Neural cell (in vitro differentiated cells): ENCODE data around the gene RTN4R. TPM values are rescaled to one million over a fixed set of nuclear protein-coding genes. Genes with fewer than 3 reads are reported as not detected.

Experiments
- H2AFZ ChIP-seq: fragments of 200-600, 300-800 bp; sonication (generic), shearing (Covaris generic); 2 replicates; pipeline ENCODE4 v1.6.0; 2014; ENCODE audit warnings: low read depth, mild to moderate bottlenecking, antibody characterized with exemption, low read length, moderate library complexity
- H3F3A ChIP-seq: fragments of 200-600 bp; shearing (Covaris generic); 2 replicates; pipeline ENCODE4 v1.6.1; 2016; ENCODE audit warnings: mild to moderate bottlenecking, moderate library complexity, mixed read lengths, antibody characterized with exemption, low read length; ENCODE audit not compliant: insufficient read depth, poor library complexity, severe bottlenecking
- H3K27ac ChIP-seq: fragments of 200-600, 300-800 bp; sonication (generic), shearing (Covaris generic); 2 replicates; pipeline ENCODE4 v1.5.1; 2014; ENCODE audit warnings: mild to moderate bottlenecking, low read length, moderate library complexity
- H3K27me3 ChIP-seq: fragments of 300-800, 200-600 bp; sonication (generic), shearing (Covaris generic); 2 replicates; pipeline ENCODE4 v1.6.0; 2014; ENCODE audit warnings: mild to moderate bottlenecking, low read depth, low read length, moderate library complexity; ENCODE audit not compliant: insufficient read depth
- H3K36me3 ChIP-seq: fragments of 300-800, 200-600 bp; sonication (generic), shearing (Covaris generic); 2 replicates; pipeline ENCODE4 v1.5.1; 2014; ENCODE audit warnings: mild to moderate bottlenecking, antibody characterized with exemption, low read length, moderate library complexity; ENCODE audit not compliant: insufficient read depth
- H3K4me2 ChIP-seq: fragments of 300-800, 200-600 bp; sonication (generic), shearing (Covaris generic); 2 replicates; pipeline ENCODE4 v1.6.0; 2014; ENCODE audit warnings: mild to moderate bottlenecking, low read length
- H3K4me3 ChIP-seq: fragments of 300-800, 200-600 bp; sonication (generic), shearing (Covaris generic); 2 replicates; pipeline ENCODE4 v1.5.1; 2014; ENCODE audit warnings: mild to moderate bottlenecking, low read length, moderate library complexity
- H3K79me2 ChIP-seq: fragments of 200-600 bp; shearing (Covaris generic); replicated peaks from 2 replicates; pipeline ENCODE4 v1.6.0; 2014; ENCODE audit warnings: mild to moderate bottlenecking, low read length, moderate library complexity; ENCODE audit not compliant: insufficient read depth
- H3K9ac ChIP-seq: fragments of 300-800, 200-600 bp; sonication (generic), shearing (Covaris generic); 2 replicates; pipeline ENCODE4 v1.6.1; 2016; ENCODE audit warnings: mild to moderate bottlenecking, low read length, mixed read lengths
- H3K9me2 ChIP-seq: fragments of 200-600 bp; shearing (Covaris generic); 2 replicates; pipeline ENCODE4 v1.6.1; 2016; ENCODE audit warnings: mild to moderate bottlenecking, low read length, mixed read lengths; ENCODE audit not compliant: insufficient read depth
- H3K9me3 ChIP-seq: fragments of 200-600, 300-800 bp; sonication (generic), shearing (Covaris generic); 2 replicates; pipeline ENCODE4 v1.6.1; 2016; ENCODE audit warnings: mild to moderate bottlenecking, mixed run types, low read length, moderate library complexity, mixed read lengths
- H4K20me1 ChIP-seq: fragments of 200-600 bp; shearing (Covaris generic); 2 replicates; pipeline ENCODE4 v1.6.1; 2016; ENCODE audit warnings: mild to moderate bottlenecking, mixed run types; ENCODE audit not compliant: insufficient read depth
- EP300 ChIP-seq: fragments of 450-650 bp; conservative IDR thresholded peaks from 2 replicates; pipeline ENCODE4 v1.6.1; 2014; ENCODE audit warnings: antibody characterized with exemption, mild to moderate bottlenecking, moderate library complexity; ENCODE audit not compliant: poor library complexity, severe bottlenecking
- EZH2 ChIP-seq: fragments of 200-600, 300-800 bp; shearing (Covaris generic), sonication (generic); IDR thresholded peaks from 2 replicates; pipeline ENCODE4 v1.6.1; 2014; ENCODE audit warnings: antibody characterized with exemption, low read length, borderline replicate concordance, mild to moderate bottlenecking; ENCODE audit not compliant: insufficient read depth, poor library complexity, severe bottlenecking
- MXI1 ChIP-seq: fragments of 450-650 bp; conservative IDR thresholded peaks from 2 replicates; pipeline ENCODE4 v1.6.1; 2014; ENCODE audit warnings: antibody characterized with exemption, mild to moderate bottlenecking; ENCODE audit not compliant: poor library complexity, severe bottlenecking
- POLR2AphosphoS5 ChIP-seq: IDR thresholded peaks from 2 replicates; pipeline ENCODE4 v1.6.1; 2012
- RAD21 ChIP-seq: fragments of 450-650 bp; conservative IDR thresholded peaks from 2 replicates; pipeline ENCODE4 v1.6.1; 2014; ENCODE audit warnings: antibody characterized with exemption, mild to moderate bottlenecking, moderate library complexity
- REST ChIP-seq: IDR thresholded peaks from 2 replicates; pipeline ENCODE4 v1.6.1; 2012; ENCODE audit warnings: borderline replicate concordance
- SMC3 ChIP-seq: fragments of 450-650 bp; conservative IDR thresholded peaks from 2 replicates; pipeline ENCODE4 v1.6.1; 2014; ENCODE audit warnings: antibody characterized with exemption, mild to moderate bottlenecking, moderate library complexity; ENCODE audit not compliant: poor library complexity
- TAF1 ChIP-seq: IDR thresholded peaks from 2 replicates; pipeline ENCODE4 v1.6.1; 2012; ENCODE audit warnings: low read depth
- polyA plus RNA-seq: library from polyadenylated mRNA; depleted of rRNA; stranded (reverse); fragments of >200 nt; gene quantifications from 2 replicates; pipeline ENCODE4 v1.2.3, GENCODE V29; 2014
- TF ChIP-seq, protein P1 (sequence below): fragments of 450-650 bp; IDR thresholded peaks from 2 replicates; pipeline ENCODE4 v1.5.1; 2014; ENCODE audit warnings: antibody characterized with exemption, mild to moderate bottlenecking, moderate library complexity; ENCODE audit not compliant: poor library complexity, severe bottlenecking

Gene RTN4R
- polyA plus RNA-seq, 1 donor from 2014 or later: 13.6 TPM

DNA sequence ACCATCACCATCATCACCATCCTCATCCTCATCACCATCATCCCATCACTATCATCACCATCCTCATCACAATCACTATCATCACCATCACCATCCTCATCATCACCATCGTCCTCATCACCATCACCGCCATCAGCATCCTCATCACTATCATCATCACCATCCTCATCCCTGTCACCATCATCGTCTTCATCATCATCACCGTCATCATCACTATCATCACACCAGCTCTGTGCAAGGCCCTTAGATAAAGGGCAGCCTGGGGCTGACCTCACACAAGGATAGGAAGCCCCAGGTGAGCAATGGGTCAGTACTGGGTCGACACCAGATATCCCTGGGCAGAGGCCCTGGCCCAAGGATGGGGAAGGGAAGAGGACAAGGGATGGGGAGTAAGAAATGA is 16.1 kb downstream of the RTN4R start:
- Histone ChIP-seq H3K9me2 (no peaks in the 10 kb centered on the region), H3K4me3 (no peak overlapping the region), H2AFZ (no peak overlapping the region), H3K27me3 (no peaks in the 10 kb centered on the region), H3K4me2 (no peak overlapping the region), H3K79me2 (no peaks in the 10 kb centered on the region), H4K20me1 (no peaks in the 10 kb centered on the region), H3F3A (no peaks in the 10 kb centered on the region), H3K9me3 (no peaks in the 10 kb centered on the region), H3K9ac (no peak overlapping the region), H3K36me3 (no peaks in the 10 kb centered on the region), H3K27ac (no peak overlapping the region)
- TF ChIP-seq EZH2: no peak
- TF ChIP-seq, protein P1, sequence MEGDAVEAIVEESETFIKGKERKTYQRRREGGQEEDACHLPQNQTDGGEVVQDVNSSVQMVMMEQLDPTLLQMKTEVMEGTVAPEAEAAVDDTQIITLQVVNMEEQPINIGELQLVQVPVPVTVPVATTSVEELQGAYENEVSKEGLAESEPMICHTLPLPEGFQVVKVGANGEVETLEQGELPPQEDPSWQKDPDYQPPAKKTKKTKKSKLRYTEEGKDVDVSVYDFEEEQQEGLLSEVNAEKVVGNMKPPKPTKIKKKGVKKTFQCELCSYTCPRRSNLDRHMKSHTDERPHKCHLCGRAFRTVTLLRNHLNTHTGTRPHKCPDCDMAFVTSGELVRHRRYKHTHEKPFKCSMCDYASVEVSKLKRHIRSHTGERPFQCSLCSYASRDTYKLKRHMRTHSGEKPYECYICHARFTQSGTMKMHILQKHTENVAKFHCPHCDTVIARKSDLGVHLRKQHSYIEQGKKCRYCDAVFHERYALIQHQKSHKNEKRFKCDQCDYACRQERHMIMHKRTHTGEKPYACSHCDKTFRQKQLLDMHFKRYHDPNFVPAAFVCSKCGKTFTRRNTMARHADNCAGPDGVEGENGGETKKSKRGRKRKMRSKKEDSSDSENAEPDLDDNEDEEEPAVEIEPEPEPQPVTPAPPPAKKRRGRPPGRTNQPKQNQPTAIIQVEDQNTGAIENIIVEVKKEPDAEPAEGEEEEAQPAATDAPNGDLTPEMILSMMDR: no peak
- no peak for TF ChIP-seq POLR2AphosphoS5
- TF ChIP-seq MXI1: no peak
- no peak for TF ChIP-seq RAD21
- TF ChIP-seq SMC3: no peak
- no peak for TF ChIP-seq REST
- no peak for TF ChIP-seq TAF1
- no peak for TF ChIP-seq EP300

- H3K27me3 ChIP-seq: no peaks in the 10 kb centered on the region
- H3K4me2 ChIP-seq: no peak overlapping the region
- no peak overlapping the region for H3K9ac ChIP-seq
- no peaks in the 10 kb centered on the region for H3K9me2 ChIP-seq
- no peaks in the 10 kb centered on the region for H3K36me3 ChIP-seq
- H3K9me3 ChIP-seq: no peaks in the 10 kb centered on the region
- no peak for TF ChIP-seq EZH2
- no peak for TF ChIP-seq MXI1
- no peak for TF ChIP-seq EP300
- no peak for TF ChIP-seq SMC3
- no peak for TF ChIP-seq TAF1
- TF ChIP-seq RAD21: no peak
- TF ChIP-seq REST: no peak
- TF ChIP-seq, protein P1: no peak
- TF ChIP-seq POLR2AphosphoS5: no peak
- no peaks in the 10 kb centered on the region for H4K20me1 ChIP-seq
- H3F3A ChIP-seq: no peaks in the 10 kb centered on the region
- H2AFZ ChIP-seq: no peak overlapping the region
- H3K27ac ChIP-seq: no peak overlapping the region
- no peaks in the 10 kb centered on the region for H3K79me2 ChIP-seq
- no peak overlapping the region for H3K4me3 ChIP-seq
These were observed 16.6 kb downstream of the RTN4R start for GRCh38 chr22:20251491-20251890.
